Upper lobe of left lung (tissue), 4 donors: ENCODE results near the gene BRK1.

Experiments
- CTCF ChIP-seq, 6 experiments: fragments of 450-650 bp in 4 of 6; fragments of 200-600 bp in 2 of 6; sonication (generic) in 2 of 6; IDR thresholded peaks; one replicate each; pipeline ENCODE4 v1.5.1; 2016 to 2019; ENCODE audit warnings: antibody characterized with exemption in 6 of 6
- EP300 ChIP-seq, 4 donors: sonication (generic); formaldehyde crosslinking; IDR thresholded peaks; one replicate each; pipeline ENCODE4 v1.5.1; 2017; ENCODE audit warnings: antibody characterized with exemption in 4 of 4, control low read depth in 2 of 4
- POLR2A ChIP-seq, 4 donors: fragments of 450-650 bp; IDR thresholded peaks; one replicate each; pipeline ENCODE4 v1.5.1; 2016 to 2017; ENCODE audit warnings: antibody characterized with exemption in 4 of 4, mild to moderate bottlenecking in 2 of 4
- POLR2AphosphoS5 ChIP-seq, 2 donors: sonication (generic); formaldehyde crosslinking; IDR thresholded peaks; one replicate each; pipeline ENCODE4 v1.5.1; 2017; ENCODE audit warnings: antibody characterized with exemption in 2 of 2

- TF ChIP-seq POLR2A (IDR thresholded peaks at IDR 0.05) (no peak), CTCF (IDR thresholded peaks at IDR 0.05) (no peak), EP300 (IDR thresholded peaks at IDR 0.05) (no peak), POLR2AphosphoS5 (IDR thresholded peaks at IDR 0.05) (no peak)
Observed at GRCh38 chr3:10090179-10090578, 25.3 kb upstream of the BRK1 start.
